Neural progenitor cell (in vitro differentiated cells): ENCODE measurements around the gene SLC7A10.

Experiments
- EZH2 ChIP-seq: fragments of 200-600 bp; sonication (generic); IDR thresholded peaks from 2 replicates; pipeline ENCODE4 v1.6.1; 2017; ENCODE audit warnings: antibody characterized with exemption, mild to moderate bottlenecking, moderate library complexity
- EZH2phosphoT487 ChIP-seq: fragments of 200-600 bp; sonication (generic); IDR thresholded peaks from 2 replicates; pipeline ENCODE4 v1.6.1; 2017; ENCODE audit warnings: antibody characterized with exemption
- TF ChIP-seq, protein P1 (sequence below): fragments of 200-600 bp; sonication (generic); IDR thresholded peaks from 2 replicates; pipeline ENCODE4 v1.5.1; 2017; ENCODE audit warnings: antibody characterized with exemption, mild to moderate bottlenecking

DNA sequence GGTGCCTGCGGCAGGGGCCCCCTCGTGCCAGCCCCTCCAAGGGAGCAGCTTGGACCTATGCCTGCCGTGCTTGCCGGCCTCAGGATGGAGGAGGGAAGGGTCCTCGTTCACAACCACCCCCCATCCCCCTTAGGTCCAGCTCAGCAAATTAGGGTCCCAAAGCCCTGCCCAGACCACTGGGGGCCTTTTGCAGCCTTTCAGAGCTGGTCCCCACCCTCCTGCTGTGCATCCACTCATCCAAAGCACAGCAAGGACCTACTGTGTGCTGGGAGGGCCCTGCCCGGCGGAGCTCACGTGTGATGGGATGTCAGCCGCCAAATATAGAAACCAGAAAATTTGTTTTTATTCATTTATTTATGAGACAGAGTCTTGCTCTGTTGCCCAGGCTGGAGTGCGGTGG lies 16.5 kb upstream of the SLC7A10 start:
- TF ChIP-seq, protein P1, sequence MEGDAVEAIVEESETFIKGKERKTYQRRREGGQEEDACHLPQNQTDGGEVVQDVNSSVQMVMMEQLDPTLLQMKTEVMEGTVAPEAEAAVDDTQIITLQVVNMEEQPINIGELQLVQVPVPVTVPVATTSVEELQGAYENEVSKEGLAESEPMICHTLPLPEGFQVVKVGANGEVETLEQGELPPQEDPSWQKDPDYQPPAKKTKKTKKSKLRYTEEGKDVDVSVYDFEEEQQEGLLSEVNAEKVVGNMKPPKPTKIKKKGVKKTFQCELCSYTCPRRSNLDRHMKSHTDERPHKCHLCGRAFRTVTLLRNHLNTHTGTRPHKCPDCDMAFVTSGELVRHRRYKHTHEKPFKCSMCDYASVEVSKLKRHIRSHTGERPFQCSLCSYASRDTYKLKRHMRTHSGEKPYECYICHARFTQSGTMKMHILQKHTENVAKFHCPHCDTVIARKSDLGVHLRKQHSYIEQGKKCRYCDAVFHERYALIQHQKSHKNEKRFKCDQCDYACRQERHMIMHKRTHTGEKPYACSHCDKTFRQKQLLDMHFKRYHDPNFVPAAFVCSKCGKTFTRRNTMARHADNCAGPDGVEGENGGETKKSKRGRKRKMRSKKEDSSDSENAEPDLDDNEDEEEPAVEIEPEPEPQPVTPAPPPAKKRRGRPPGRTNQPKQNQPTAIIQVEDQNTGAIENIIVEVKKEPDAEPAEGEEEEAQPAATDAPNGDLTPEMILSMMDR = no peak
- TF ChIP-seq EZH2phosphoT487 (no peak), EZH2 (no peak)
